ENCODE data around the gene SLC7A1.

SLC7A1 gene

DNA sequence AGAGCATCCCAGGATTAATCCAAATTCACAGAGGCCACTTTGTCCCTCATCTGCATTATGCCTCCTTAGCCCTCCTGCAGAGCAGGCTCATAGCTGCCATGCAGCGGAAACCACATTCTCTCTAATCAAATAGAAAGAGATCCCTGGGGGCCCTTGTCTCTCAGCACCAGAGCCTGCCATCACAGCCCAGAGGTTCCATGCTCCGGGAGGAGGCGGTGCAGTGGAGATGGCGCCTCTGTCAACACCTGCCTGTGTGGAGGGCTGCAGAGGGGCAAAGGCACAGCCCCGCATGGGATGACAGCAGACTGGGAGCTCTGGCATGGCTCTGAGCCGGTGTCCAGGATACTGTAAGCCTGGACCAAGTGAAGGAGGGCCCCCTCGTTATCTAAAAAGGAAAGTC lies 111.3 kb downstream of the SLC7A1 start:
- DNase-seq: no peak

DNA sequence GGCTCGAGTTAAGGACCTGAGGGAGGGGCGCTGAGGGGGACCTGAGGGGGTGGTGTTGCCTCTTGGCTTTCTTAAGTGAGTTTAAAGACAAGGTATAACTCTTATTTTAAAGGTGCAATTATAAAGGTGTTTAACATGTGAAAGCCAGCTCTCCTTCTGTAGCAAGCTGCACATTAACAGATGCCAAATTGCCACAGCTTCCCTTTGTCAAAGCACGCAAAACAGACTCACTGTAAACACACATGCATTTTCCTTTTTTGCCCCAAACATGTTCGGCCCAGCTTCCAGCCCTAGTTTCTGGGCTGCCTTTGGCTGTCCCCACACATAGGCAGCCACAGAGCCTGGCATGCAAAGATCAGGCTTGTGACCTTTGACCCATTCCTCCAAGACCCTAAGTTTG lies 111.9 kb downstream of the SLC7A1 start:
- DNase-seq: no peak

- DNase-seq: no peak
Observed at GRCh38 chr13:29483211-29483610, 112.3 kb downstream of the SLC7A1 start.

- DNase-seq: no peak
Observed at GRCh38 chr13:29482504-29482903, 113.0 kb downstream of the SLC7A1 start.

DNA sequence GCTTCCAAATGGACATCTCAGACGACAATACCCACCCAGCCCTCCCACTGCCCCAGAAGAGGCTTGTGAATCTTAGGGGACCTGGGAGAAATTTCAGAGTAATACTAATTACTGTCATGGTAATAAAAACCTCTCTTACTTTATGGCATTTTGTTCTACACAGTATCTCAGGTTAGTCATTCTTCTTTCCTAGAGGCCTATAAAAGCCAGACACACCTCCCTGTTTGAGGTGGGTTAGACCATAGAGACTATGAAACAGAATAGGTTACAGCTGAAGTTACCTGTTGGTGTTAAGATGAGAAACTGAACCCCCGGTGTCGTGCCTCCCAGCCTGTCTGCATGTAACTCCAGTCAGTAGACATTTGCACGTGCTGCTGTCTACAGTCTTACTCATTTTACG lies 113.9 kb downstream of the SLC7A1 start:
- DNase-seq: no peak

DNA sequence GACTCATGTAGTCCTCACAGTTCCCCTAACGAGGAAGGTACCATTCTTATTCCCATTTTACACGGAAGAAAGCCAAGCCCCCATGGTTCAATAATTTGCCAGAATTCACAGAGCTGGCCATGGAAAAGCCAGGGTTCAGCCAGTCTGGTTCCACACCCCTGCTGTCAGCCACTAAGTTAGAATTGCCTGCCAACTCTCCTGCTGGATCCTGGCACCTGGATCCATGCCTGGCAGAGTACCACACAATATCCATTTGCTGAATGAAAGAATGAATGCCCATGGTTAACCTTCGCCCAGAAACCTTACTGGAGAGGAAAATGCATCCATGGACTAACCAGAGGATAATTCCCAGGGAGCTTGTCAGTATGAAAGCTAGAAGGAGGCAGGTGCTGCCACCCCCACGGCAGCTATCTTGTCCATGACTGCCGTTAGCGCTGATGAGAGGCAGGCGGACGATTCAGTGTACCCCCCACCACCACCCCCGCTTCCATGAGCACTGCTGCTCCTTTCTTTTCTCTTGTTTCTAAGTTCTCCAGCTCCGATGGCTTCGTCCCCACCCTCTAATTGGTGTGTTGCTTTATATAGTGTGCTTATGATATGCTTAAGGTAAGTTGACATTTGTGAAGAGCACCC lies 114.5 kb downstream of the SLC7A1 start:
- no peak for DNase-seq

- no peak for DNase-seq
Observed at GRCh38 chr13:29479716-29480492, 115.6 kb downstream of the SLC7A1 start.

- DNase-seq: no peak
Observed at GRCh38 chr13:29476046-29476445, 119.4 kb downstream of the SLC7A1 start.

- DNase-seq: no peak
Observed at GRCh38 chr13:29474991-29475390, 120.5 kb downstream of the SLC7A1 start.

DNA sequence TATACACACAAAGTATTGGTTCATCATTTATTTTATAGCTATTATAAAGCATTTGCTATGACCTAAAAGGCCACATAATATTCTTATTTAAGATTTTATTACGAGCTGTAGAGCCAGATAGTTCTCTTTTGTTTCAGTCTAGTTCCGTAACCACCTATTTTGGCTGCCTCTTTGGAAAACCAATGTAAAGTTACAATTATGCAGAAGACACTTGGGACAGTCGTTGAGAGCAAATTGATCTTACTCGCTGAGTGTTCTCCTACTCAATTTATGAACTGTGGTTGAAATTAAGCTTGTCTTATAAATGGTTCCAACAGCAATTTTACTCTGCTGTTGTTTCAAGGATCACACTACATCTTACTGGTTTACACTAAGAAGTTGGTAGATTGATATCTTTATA lies 122.3 kb downstream of the SLC7A1 start:
- no peak for DNase-seq

GRCh38 chr13:29472332-29472961 lies 123.0 kb downstream of the SLC7A1 start:
- DNase-seq: peak; percentile 45

DNA sequence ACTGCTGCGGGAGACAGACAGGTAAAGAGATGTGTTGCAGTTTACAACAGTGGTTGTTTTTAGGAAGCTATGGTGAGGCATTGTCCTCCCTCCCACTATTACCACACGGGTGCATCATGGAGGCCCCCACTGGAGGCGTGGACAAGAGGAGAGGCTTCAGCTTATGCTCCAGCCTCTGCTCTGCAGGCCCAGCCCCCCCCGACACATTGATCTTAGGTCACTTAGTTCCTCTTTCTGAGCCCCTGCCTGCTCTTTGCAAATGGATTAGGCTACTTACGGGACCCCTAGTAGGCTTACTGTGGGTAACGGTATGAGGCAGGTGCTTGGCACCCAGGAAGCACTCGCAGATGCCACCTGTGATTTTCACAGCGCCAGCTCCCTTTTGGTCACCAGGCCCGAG lies 123.9 kb downstream of the SLC7A1 start:
- no peak for DNase-seq

GRCh38 chr13:29465741-29466293 lies 129.7 kb downstream of the SLC7A1 start:
- DNase-seq: no peak

DNA sequence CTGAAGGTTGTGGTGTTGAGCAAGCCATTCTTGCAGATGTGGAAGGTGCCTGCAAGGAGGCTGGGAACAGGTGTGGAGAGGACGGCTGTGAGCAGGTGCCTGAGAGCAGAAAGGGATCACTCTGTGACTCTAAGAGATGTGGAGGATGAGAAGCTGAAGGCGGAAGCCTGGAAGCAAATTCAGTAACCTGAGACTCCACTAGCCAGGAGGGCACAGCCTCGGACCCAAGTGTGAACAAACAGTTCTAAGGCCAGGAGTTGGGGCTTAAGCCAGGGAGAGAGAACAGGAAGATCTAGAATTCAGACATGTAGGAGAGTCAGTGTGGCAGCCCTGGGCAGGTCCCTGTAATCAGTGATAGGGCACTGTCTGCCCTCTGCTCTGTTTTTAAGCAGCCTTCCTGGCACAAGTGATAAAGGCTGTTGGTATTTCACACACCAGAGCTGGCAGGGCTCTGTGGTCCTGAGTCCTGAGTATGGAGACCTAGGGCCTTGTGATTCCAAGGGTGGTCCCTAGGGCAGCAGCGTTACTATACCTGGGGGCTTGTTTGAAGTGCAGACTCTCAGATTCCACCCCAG lies 131.3 kb downstream of the SLC7A1 start:
- DNase-seq: no peak

- DNase-seq: no peak
Observed at GRCh38 chr13:29459813-29460355, 135.6 kb downstream of the SLC7A1 start.

Measured in KG1 (cell line).